ENCODE results near the gene SYMPK.
"Not testable (repeated sequence)": the region's sequence is repeated elsewhere in the genome, so short reads cannot be mapped to it uniquely, and the experiment has no call there.

The SYMPK gene

DNA sequence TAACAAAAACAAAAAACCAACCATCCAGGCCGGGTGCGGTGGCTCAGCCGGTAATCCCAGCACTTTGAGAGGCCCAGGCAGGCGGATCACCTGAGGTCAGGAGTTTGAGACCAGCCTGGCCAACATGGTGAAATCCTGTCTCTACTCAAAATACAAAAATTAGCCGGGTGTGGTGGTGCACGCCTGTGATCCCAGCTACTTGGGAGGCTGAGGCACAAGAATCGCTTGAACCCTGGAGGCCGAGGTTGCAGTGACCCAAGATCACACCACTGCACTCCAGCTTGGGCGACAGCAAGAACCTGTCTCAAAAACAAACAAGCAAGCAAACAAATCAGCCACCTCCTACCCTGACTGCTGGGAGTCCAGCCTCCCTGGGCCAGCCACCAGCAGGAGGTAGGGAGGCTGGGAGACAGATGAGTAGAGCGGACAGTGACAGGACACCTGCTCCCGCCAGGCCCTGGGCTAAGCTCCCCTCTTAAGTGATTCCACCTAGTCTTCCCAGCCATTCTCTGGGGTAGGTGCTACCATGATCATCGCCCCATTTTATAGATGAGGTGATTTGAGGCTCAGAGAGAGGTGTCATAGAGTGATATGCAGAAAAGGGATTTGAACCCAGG, 33.1 kb upstream of the SYMPK start:
- H3K27me3 Mint-ChIP-seq; intact Hi-C loops (cut with micrococcal nuclease); H3K4me3 Mint-ChIP-seq; H3K9me3 Mint-ChIP-seq: not testable (repeated sequence)
- Mint-ChIP-seq H3K4me1 (ENCODE audit: low read depth) (peaks cover 53% of the 10 kb centered on the region), H3K36me3 (ENCODE audit: low read depth) (peaks cover 68% of the 10 kb centered on the region), H3K27ac (peak overlapping the region; percentile 24)

DNA sequence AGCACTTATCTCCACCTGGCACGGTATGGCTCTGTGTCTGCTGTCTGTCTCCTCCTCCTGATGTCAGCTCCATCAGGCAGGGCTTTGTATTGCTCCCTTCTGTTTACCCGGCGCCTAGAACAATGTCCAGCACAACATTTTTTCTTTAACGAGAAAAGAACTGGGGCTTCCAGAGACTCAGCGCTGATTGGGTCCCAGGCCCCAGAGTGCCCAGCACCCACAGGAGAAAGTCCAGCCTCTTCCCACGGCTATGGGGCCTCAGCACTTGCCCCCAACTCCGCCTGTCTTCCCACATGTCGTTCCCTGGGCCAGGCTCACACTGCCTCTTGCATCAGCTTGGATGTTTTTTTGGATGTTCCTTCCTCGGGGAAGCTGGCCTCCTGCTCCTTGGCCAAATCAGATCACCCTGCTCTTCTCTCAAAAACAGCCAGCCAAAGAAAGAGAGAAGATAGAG, 32.6 kb upstream of the SYMPK start:
- peaks cover 48% of the 10 kb centered on the region for H3K4me1 Mint-ChIP-seq (ENCODE audit: low read depth)
- H3K27me3 Mint-ChIP-seq, result no peaks in the 10 kb centered on the region
- no peak overlapping the region for H3K4me3 Mint-ChIP-seq
- H3K36me3 Mint-ChIP-seq (ENCODE audit: low read depth), result peaks cover 68% of the 10 kb centered on the region
- no peaks in the 10 kb centered on the region for H3K9me3 Mint-ChIP-seq
- H3K27ac Mint-ChIP-seq, result peak overlapping the region; percentile 24
- intact Hi-C loops (cut with micrococcal nuclease), result no loop called here

DNA sequence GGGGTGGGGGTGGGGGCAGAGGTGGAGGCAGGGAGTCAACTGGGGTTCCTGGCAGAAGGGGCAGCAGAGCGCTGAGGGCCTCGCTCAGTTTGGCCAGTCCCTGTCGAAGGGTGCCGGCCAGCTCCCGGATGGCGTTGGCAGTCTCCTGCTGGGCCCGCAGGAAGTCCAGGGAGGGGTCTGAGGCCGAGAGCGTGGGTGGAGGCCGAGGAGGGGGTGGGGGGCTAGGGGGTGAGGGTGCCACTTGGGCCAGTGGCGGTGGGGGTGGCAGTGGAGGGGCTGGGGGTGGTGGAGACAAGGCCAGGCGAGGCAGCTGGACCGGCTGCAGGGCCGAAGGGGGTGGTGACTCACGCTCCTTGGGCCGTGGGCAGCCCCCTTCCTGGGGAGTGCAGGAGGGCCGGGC, 27.9 kb upstream of the SYMPK start:
- H3K27me3 Mint-ChIP-seq, result no peaks in the 10 kb centered on the region
- no peak overlapping the region for H3K4me3 Mint-ChIP-seq
- H3K4me1 Mint-ChIP-seq (ENCODE audit: low read depth), result peaks cover 39% of the 10 kb centered on the region
- H3K27ac Mint-ChIP-seq, result no peak overlapping the region
- H3K9me3 Mint-ChIP-seq, result no peaks in the 10 kb centered on the region
- intact Hi-C loops (cut with micrococcal nuclease), result no loop called here
- H3K36me3 Mint-ChIP-seq (ENCODE audit: low read depth), result peaks cover 61% of the 10 kb centered on the region

DNA sequence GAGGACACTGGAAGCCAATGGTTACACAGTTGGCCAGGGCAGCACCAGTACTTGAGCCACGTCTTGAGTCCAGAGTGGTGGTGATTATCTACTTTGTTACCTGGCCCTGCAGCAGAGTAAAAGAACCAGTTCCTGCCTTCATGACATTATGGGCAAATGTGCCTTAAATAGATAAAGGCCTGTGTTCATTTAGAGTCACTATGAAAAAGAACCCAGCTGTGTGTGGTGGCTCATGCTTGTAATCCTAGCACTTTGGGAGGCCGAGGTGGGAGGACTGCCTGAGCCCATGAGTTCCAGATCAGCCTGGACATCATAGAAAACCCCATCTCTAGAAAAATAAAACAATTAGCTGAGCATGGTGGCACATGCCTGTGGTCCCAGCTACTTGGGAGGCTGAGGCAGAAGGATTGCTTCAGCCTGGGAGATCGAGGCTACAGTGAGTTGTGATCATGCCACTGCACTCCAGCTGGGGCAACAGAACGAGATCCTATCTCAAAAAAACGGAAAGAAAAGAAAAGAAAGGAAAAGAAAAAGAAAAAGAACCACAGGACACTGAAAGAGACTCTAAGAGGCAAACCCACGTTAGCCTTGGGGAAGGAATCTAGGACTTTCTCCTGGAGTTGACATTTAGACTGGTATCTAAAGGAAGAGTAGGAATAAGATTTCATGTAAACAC, 26.4 kb upstream of the SYMPK start:
- Mint-ChIP-seq H3K36me3 (ENCODE audit: low read depth) (peaks cover 47% of the 10 kb centered on the region), H3K27ac (no peak overlapping the region), H3K4me3 (no peak overlapping the region), H3K27me3 (no peaks in the 10 kb centered on the region), H3K4me1 (ENCODE audit: low read depth) (peaks cover 41% of the 10 kb centered on the region), H3K9me3 (no peaks in the 10 kb centered on the region)
- intact Hi-C loops (cut with micrococcal nuclease), result no loop called here

DNA sequence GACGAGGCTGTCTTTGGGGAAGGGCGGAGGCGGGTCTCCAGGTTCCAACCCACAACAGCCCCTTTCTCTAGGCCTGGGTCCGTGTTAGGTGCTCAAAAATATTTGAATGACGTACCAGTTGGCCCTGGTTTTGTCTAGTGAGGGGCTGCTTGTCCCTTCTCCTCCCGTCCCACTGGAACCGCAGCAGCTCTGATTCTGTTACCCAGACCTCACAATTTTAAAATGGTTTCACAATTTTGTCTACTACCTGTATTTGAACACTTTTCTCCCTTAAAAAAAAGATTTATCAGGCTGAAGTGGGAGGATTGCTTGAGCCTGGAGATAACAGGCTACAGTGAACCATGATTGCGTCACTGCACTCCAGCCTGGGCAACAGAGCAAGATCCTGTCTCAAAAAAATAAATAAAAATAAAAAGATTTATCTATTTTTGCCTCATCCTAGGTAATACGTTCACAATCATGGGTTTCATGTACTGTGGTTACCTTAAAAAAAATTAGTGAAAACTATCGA, 24.3 kb upstream of the SYMPK start:
- H3K27ac Mint-ChIP-seq, result peak overlapping the region; percentile 89

DNA sequence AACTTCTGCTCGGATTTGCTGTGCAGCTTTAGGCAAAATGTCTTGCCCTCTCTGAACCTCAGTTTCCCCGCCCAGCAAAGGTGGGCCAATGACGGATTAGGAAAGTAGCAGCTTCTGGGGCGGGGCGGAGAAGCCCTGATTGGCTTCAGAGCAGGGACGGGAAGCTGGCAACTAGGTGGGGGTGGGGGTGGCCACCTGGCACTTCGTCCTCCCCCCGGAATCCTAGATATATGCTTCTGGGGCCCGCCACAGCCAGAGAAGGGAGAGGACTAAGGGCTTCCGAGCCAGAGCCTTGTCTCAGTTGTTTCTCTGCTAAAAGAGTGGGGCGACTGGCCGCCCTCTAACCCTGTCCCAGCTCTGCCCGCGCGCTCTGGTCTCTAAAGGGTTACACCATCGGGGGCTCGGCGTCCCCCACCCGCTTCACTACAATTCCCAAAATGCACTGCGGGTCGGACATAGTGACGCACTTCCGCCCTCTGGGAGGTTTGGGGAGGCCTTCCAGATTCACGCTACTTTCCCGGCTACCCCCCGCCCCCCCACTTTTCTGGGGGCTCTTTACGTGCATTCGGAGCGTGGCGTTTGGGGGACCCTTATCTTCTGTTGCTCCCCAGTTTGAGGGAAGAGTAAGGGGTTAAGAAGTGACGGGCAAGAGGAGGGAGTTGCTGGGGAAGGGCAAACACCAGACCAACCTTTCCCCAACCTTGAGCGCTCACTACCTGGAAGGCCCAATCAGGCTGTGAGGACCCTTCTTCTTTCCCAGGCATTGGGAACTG, 23.7 kb upstream of the SYMPK start:
- Mint-ChIP-seq H3K4me3 (peak overlapping the region; percentile 85), H3K4me1 (ENCODE audit: low read depth) (peaks cover 34% of the 10 kb centered on the region), H3K36me3 (ENCODE audit: low read depth) (peaks cover 35% of the 10 kb centered on the region), H3K27me3 (peaks cover 8% of the 10 kb centered on the region), H3K9me3 (no peaks in the 10 kb centered on the region), H3K27ac (peak overlapping the region; percentile 89)
- intact Hi-C loops (cut with micrococcal nuclease), result loop anchor here (1.0 kb wide), 1 partner anchor 23 kb away; the partner anchor contains the start of gene SYMPK

More for the DNA sequence above, 24.3 kb upstream of the SYMPK start:
- Mint-ChIP-seq H3K9me3 (no peaks in the 10 kb centered on the region), H3K4me1 (ENCODE audit: low read depth) (peaks cover 39% of the 10 kb centered on the region), H3K36me3 (ENCODE audit: low read depth) (peaks cover 42% of the 10 kb centered on the region), H3K4me3 (peak overlapping the region; percentile 85), H3K27me3 (peaks cover 4% of the 10 kb centered on the region)
- intact Hi-C loops (cut with micrococcal nuclease), result no loop called here

DNA sequence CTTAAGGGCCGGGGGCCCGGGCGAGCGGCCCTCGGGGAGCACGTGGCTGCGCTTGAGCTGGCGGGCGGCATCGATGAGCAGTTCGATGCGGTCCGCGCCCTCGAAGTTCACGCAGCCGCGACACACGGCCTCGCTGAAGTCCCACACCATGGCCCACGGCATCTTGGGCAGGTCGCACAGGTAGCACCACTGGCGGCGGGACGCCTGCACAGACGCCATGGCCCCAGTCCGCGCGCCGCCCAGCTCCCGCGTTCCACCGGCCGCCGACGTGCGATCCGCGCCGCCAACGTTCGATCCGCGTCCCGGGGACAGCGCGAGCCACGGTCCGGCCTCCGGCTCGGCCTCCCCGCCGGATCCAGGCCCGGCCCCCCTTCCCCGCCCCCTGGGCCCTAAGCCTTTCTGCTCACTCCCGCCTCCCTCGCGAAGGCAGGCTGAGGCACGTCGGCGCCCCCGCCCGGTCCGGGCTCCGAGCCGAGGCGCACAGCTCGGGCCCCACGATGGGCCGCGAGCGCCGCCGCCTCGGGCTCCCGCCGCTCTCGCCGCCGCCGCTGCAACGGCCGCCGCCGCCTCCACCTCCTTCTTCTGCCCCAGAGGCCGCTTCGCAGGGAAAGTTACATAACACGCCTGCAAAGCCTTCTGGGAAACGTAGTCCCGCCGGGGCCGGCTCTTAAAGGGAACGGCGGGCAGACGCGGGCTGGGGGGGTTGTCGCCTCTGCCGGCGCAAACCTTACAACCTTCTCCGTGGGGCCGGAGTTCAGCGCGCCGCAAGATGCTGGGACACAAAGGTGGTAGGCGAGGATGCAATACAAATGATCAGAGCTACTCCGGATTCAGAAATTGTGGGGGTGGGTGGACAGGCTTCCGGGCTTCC, 22.8 kb upstream of the SYMPK start, which contains the start of gene IRF2BP1:
IRF2BP1 (minus strand) TSS at position 586 of the 871 bp plus-strand sequence; CDS start at position 219, 367 bp downstream.
- peaks cover 27% of the 10 kb centered on the region for H3K36me3 Mint-ChIP-seq (ENCODE audit: low read depth)
- intact Hi-C loops (cut with micrococcal nuclease), result loop anchor here (1.0 kb wide), 1 partner anchor 22 kb away; the partner anchor contains the start of gene SYMPK
- peak within 1 kb of the TSS; percentile 89 for H3K27ac Mint-ChIP-seq
- no peaks in the 10 kb centered on the region for H3K9me3 Mint-ChIP-seq
- peaks cover 13% of the 10 kb centered on the region for H3K27me3 Mint-ChIP-seq
- peaks cover 34% of the 10 kb centered on the region for H3K4me1 Mint-ChIP-seq (ENCODE audit: low read depth)
- peak within 1 kb of the TSS; percentile 85 for H3K4me3 Mint-ChIP-seq

DNA sequence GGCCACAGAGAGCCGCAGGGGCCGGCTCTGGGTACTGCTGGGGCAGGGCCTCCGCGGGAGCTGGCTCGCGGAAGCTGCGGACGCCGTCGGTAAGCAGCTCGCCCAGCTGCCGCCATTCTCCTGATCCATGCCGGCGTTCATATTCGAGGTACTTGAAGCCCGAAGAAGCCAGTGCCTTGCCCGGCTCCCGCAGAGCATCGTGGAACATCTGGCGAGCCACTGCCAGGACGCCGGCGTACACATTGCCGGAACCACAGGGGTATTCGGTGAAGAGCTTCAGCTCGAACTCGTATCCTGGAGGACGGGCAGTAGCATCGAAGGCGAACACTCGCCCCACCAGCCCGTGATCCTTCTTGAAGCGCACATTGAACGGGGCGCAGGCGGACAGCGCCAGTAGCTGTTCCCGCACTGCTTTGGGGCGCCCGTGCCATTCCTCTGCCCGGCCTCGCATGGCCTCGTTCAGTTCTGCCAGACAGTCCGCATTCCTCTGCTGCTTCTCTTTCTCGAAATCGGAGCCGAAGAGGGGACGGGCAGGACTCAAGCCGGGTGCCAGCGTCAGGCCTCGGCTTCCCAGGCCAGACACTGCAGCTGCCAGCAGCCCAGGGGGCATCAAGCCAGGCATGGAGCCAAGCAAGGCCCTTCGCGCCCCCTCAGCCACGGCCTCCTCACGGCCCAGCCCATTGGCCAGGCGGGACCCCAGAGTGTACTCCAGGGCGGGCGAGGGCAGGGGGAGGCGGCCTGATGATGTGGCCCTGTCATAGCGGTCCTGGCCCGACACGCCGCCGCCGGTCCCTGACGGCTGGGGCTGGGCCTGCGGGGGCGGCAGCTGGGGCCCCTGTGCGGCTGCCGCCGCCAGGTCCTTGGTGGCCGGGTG, 22.0 kb upstream of the SYMPK start:
- peaks cover 18% of the 10 kb centered on the region for H3K36me3 Mint-ChIP-seq (ENCODE audit: low read depth)
- H3K27ac Mint-ChIP-seq, result no peak overlapping the region
- H3K4me3 Mint-ChIP-seq, result peak overlapping the region; percentile 85
- no peaks in the 10 kb centered on the region for H3K9me3 Mint-ChIP-seq
- H3K27me3 Mint-ChIP-seq, result peaks cover 20% of the 10 kb centered on the region
- peaks cover 29% of the 10 kb centered on the region for H3K4me1 Mint-ChIP-seq (ENCODE audit: low read depth)
- intact Hi-C loops (cut with micrococcal nuclease), result loop anchor here (5.0 kb wide), 1 partner anchor 68 kb away; the partner anchor contains the start of gene RSPH6A

DNA sequence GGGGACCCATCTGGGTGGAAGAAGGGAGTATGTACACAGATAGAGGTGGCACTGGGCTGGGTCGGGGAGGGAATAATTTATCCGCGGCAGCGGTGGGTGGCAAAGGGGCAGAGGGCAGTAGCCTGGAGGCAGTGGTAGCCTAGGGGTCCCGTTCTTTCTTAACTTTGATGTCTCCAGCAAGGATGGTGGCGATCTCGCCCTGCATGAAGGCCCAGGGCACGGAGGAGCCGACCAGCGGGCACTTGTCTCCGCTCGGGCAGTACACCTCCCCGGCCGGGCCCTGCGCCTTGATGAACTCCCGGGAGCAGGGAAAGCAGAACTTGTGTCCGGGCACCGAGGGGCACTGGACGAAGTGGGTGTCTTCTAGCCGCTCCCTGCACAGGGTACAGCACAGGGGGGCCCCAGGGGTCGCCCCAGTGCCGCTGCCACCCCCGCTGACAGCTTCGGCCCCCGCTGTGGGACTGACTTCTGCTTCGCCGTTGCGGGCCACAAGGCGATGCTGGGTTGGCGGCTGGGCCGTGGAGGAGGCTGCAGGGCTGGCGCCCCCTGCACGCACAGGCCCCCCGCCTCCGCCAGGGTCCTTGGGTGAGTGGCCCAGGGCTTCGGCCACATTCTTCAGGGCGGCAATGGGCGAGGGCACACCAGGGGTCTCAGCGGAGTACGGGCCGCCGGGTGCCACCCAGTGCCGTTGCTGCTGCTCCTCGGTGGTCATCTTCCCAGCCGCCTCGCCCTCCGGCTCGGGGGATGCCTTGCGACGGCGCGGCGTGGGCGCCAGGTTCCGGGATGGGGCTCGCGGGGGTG, 21.1 kb upstream of the SYMPK start:
- H3K4me1 Mint-ChIP-seq (ENCODE audit: low read depth), result peaks cover 29% of the 10 kb centered on the region
- H3K36me3 Mint-ChIP-seq (ENCODE audit: low read depth), result peaks cover 11% of the 10 kb centered on the region
- H3K9me3 Mint-ChIP-seq, result no peaks in the 10 kb centered on the region
- intact Hi-C loops (cut with micrococcal nuclease), result loop anchor here (1.0 to 5.0 kb wide), 2 partner anchors 20 to 67 kb away; partner anchors contain the start of genes FOXA3 and RSPH6A
- H3K27ac Mint-ChIP-seq, result no peak overlapping the region
- H3K27me3 Mint-ChIP-seq, result peaks cover 28% of the 10 kb centered on the region
- no peak overlapping the region for H3K4me3 Mint-ChIP-seq

DNA sequence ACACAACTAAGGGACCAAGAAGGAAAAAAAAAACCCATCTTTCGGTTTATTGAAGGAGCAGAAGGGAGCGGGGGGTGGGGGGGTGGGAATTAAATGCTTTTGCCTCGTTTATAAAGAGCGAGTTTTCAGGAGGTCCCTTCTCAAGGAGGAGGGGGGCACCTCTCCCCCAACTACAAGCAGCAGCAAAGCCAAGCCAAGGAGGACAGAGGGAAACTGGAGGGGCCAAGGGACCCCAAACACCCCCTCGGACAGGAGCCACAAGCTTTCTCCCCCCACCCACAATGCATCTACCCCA, 20.6 kb upstream of the SYMPK start:
- Mint-ChIP-seq H3K27me3 (peaks cover 33% of the 10 kb centered on the region), H3K4me1 (ENCODE audit: low read depth) (peaks cover 29% of the 10 kb centered on the region), H3K9me3 (no peaks in the 10 kb centered on the region), H3K36me3 (ENCODE audit: low read depth) (peaks cover 11% of the 10 kb centered on the region), H3K4me3 (no peak overlapping the region), H3K27ac (no peak overlapping the region)
- intact Hi-C loops (cut with micrococcal nuclease), result loop anchor here (1.0 to 5.0 kb wide), 2 partner anchors 19 to 66 kb away; partner anchors contain the start of genes FOXA3 and RSPH6A

DNA sequence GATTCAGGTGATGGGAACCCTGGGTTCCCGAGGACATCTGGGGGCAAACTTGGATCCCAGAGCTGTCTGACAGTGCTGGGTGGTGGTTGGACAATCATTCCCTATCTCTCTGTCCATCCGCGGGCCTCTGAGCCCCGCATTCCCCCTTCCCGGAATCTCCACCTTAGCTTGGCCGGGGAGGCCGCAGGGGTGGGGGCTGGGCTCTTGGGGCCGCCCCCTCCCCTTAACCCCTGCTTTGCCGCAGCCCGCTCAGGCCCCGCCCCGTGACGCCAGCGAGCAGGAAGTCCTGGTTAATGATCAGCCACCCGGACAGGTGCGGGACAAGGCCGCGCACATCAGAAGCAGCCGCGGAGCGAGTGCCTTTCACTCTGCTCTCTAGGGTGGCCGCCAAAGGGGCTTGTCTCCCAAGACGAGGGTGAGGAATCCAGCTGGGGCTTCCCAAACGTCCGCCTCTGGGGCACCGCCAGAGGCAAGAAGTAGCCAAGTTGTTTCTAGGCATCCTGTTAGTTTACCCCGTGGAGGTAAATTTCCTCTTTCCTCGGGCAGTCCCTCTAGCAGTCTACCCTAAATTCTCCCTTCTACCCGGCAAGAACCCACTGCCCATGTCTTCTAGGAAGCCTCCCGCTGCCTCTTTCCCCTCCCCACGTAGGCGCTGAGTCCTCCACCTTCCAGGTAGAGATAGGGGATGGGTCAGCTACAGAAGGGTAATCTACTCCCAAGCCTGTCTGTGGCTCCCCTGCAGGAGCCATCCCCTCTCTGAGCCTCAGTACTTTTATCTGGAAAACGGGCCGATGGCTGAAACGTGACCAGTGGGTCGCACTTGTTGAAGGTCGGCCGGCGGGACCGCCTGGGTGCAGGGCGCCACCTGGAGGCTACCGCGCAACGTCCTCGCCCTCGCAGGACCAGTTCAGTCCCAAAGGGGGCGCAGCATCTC, 20.0 kb upstream of the SYMPK start:
- peaks cover 29% of the 10 kb centered on the region for H3K4me1 Mint-ChIP-seq (ENCODE audit: low read depth)
- no peak overlapping the region for H3K4me3 Mint-ChIP-seq
- H3K36me3 Mint-ChIP-seq (ENCODE audit: low read depth), result peaks cover 11% of the 10 kb centered on the region
- no peak overlapping the region for H3K27ac Mint-ChIP-seq
- intact Hi-C loops (cut with micrococcal nuclease), result loop anchor here (1.0 to 5.0 kb wide), 2 partner anchors 19 to 66 kb away; partner anchors contain the start of genes FOXA3 and RSPH6A
- peaks cover 39% of the 10 kb centered on the region for H3K27me3 Mint-ChIP-seq
- no peaks in the 10 kb centered on the region for H3K9me3 Mint-ChIP-seq
